ENCODE measurements around the gene ZNF362.

Gene ZNF362

GRCh38 chr1:33265780-33266605 is 9.7 kb downstream of the ZNF362 start:
- no peak for TF ChIP-seq CTCF (IDR thresholded peaks at IDR 0.05)

- no peak for TF ChIP-seq CTCF (IDR thresholded peaks at IDR 0.05)
Measured at GRCh38 chr1:33266766-33267165, 10.5 kb downstream of the ZNF362 start.

- no peak for TF ChIP-seq CTCF (IDR thresholded peaks at IDR 0.05)
Measured at GRCh38 chr1:33267468-33268205, 11.3 kb downstream of the ZNF362 start.

- no peak for TF ChIP-seq CTCF (IDR thresholded peaks at IDR 0.05)
Measured at GRCh38 chr1:33268457-33268856, 12.2 kb downstream of the ZNF362 start.

- no peak for TF ChIP-seq CTCF (IDR thresholded peaks at IDR 0.05)
Measured at GRCh38 chr1:33268927-33269610, 12.8 kb downstream of the ZNF362 start.

GRCh38 chr1:33269621-33270020 is 13.3 kb downstream of the ZNF362 start:
- no peak for TF ChIP-seq CTCF (IDR thresholded peaks at IDR 0.05)

- no peak for TF ChIP-seq CTCF (IDR thresholded peaks at IDR 0.05)
Measured at GRCh38 chr1:33270379-33270778, 14.1 kb downstream of the ZNF362 start.
